Measurements from ENCODE around the gene HNRNPA2B1.

DNA sequence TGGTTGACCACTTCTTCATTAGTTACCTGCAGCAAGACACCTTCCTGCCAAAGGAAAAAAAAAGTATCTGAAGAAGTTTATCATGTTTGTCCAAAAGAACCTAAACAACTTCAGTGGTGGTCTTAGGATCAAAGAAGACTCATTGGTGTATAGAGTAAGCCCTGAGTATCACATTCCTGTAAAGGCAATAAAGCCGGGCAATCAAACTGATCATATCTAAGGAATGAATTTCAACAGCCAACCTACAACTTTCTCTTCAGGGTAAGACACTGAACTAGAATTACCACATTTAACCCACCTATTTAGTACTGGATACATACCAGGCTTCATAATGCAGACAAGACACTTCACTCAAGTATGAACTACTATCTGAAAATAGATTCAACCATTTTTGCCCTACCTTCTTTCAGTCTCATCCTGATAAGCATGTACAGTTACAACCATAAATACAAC, 10.1 kb downstream of the HNRNPA2B1 start:
- TF ChIP-seq, protein P1, sequence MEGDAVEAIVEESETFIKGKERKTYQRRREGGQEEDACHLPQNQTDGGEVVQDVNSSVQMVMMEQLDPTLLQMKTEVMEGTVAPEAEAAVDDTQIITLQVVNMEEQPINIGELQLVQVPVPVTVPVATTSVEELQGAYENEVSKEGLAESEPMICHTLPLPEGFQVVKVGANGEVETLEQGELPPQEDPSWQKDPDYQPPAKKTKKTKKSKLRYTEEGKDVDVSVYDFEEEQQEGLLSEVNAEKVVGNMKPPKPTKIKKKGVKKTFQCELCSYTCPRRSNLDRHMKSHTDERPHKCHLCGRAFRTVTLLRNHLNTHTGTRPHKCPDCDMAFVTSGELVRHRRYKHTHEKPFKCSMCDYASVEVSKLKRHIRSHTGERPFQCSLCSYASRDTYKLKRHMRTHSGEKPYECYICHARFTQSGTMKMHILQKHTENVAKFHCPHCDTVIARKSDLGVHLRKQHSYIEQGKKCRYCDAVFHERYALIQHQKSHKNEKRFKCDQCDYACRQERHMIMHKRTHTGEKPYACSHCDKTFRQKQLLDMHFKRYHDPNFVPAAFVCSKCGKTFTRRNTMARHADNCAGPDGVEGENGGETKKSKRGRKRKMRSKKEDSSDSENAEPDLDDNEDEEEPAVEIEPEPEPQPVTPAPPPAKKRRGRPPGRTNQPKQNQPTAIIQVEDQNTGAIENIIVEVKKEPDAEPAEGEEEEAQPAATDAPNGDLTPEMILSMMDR (IDR thresholded peaks at IDR 0.05) = no peak
- TF ChIP-seq POLR2A (IDR thresholded peaks at IDR 0.05) (no peak), EP300 (IDR thresholded peaks at IDR 0.05) (no peak), POLR2AphosphoS5 (IDR thresholded peaks at IDR 0.05) (no peak)

All from upper lobe of left lung (tissue), 4 donors.